ENCODE measurements around the gene DNAH2.

DNAH2 gene

GRCh38 chr17:7881276-7882054 is 163.9 kb downstream of the DNAH2 start:
- no peak for TF ChIP-seq CTCF (IDR thresholded peaks at IDR 0.05; ENCODE audit: low read depth, low read length, missing control alignments)
- DNase-seq, result no peak
- Histone ChIP-seq H3K27me3 (replicated peaks) (no peaks in the 10 kb centered on the region), H3K36me3 (replicated peaks) (peaks cover 10% of the 10 kb centered on the region), H3K4me3 (ENCODE audit: low read depth, low read length) (no peak overlapping the region), H3K27ac (no peak overlapping the region)
- in situ Hi-C loops (cut with HindIII; ENCODE audit: low pct_ligation_motif_present, low sequenced_read_pairs), result no loop called here

DNA sequence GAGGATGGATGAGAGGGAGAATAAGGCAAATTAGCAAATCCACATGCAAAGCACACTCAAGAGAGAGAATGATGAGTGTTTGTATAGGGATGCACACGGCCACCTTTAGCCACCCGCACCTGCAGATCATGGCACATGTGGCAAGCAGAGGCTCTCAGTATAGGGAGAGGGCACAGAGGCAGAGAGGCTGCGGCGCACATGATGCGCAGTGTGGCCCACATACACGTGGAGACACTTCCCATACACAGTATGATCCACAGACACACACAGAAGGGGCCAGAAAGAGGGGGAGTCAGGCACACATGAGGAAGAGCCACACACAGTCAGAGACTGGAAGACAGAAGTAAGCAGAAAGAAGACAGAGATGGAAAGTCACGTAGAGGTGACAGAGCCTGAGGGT is 164.5 kb downstream of the DNAH2 start:
- in situ Hi-C loops (cut with HindIII; ENCODE audit: low pct_ligation_motif_present, low sequenced_read_pairs), result no loop called here
- no peak overlapping the region for H3K27ac ChIP-seq
- H3K27me3 ChIP-seq (replicated peaks), result no peaks in the 10 kb centered on the region
- TF ChIP-seq CTCF (IDR thresholded peaks at IDR 0.05; ENCODE audit: low read depth, low read length, missing control alignments), result no peak
- H3K36me3 ChIP-seq (replicated peaks), result peaks cover 10% of the 10 kb centered on the region
- H3K4me3 ChIP-seq (ENCODE audit: low read depth, low read length), result no peak overlapping the region
- no peak for DNase-seq

DNA sequence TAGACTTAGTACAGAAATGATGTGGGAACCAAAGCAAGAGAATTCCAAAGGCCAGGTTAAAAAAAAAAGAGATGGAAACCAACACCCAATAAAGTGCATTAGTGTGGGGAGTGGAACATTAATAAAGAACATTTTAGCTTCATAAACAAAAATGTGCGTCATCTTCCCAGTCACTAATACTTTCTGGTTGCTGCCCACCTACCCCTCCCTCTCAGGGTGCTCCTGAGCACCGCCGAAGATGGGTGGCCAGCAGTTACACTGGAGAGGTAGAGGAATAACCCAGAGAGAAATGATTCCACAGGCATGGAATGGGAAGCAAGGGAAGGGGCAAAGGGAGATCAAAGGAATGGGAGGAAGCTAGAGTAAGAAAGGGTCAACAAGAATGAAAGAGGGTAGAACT is 165.1 kb downstream of the DNAH2 start:
- H3K4me3 ChIP-seq (ENCODE audit: low read depth, low read length), result no peak overlapping the region
- peaks cover 10% of the 10 kb centered on the region for H3K36me3 ChIP-seq (replicated peaks)
- H3K27ac ChIP-seq, result no peak overlapping the region
- in situ Hi-C loops (cut with HindIII; ENCODE audit: low pct_ligation_motif_present, low sequenced_read_pairs), result no loop called here
- no peaks in the 10 kb centered on the region for H3K27me3 ChIP-seq (replicated peaks)
- no peak for TF ChIP-seq CTCF (IDR thresholded peaks at IDR 0.05; ENCODE audit: low read depth, low read length, missing control alignments)
- DNase-seq, result no peak

Measured in brain microvascular endothelial cell (primary cell).